HG03575 (cell line): ENCODE measurements around the gene KMT2E.
"Not testable (repeated sequence)": the region's sequence is repeated elsewhere in the genome, so short reads cannot be mapped to it uniquely, and the experiment has no call there.

Experiments used
- ATAC-seq: cut with Tn5 transposase; IDR thresholded peaks from one replicate; pipeline ENCODE4 v1.9.1; 2021; ENCODE audit not compliant: unreplicated experiment, insufficient number of reproducible peaks, low FRiP score; ENCODE audit errors: extremely low read depth

The KMT2E gene

GRCh38 chr7:105017657-105018365 is 3.8 kb downstream of the KMT2E start:
- no peak for ATAC-seq

- ATAC-seq, result no peak
Observed at GRCh38 chr7:105019269-105019668, 5.3 kb downstream of the KMT2E start.

GRCh38 chr7:105020926-105021325 is 6.9 kb downstream of the KMT2E start:
- ATAC-seq, result no peak

GRCh38 chr7:105021352-105021751 is 7.3 kb downstream of the KMT2E start:
- no peak for ATAC-seq

- no peak for ATAC-seq
Observed at GRCh38 chr7:105021967-105022366, 8.0 kb downstream of the KMT2E start.

- no peak for ATAC-seq
Observed at GRCh38 chr7:105022458-105022857, 8.5 kb downstream of the KMT2E start.

GRCh38 chr7:105024734-105025133 is 10.7 kb downstream of the KMT2E start:
- no peak for ATAC-seq

GRCh38 chr7:105026750-105027149 is 12.7 kb downstream of the KMT2E start:
- no peak for ATAC-seq

GRCh38 chr7:105027176-105027853 is 13.3 kb downstream of the KMT2E start:
- ATAC-seq, result no peak

GRCh38 chr7:105028004-105028403 is 14.0 kb downstream of the KMT2E start:
- ATAC-seq, result no peak

- not testable (repeated sequence) for ATAC-seq
Observed at GRCh38 chr7:105028941-105029340, 14.9 kb downstream of the KMT2E start.

- ATAC-seq, result no peak
Observed at GRCh38 chr7:105030447-105030846, 16.4 kb downstream of the KMT2E start.

- no peak for ATAC-seq
Observed at GRCh38 chr7:105032553-105033214, 18.7 kb downstream of the KMT2E start.

- no peak for ATAC-seq
Observed at GRCh38 chr7:105035349-105035748, 21.3 kb downstream of the KMT2E start.

GRCh38 chr7:105036217-105037168 is 22.5 kb downstream of the KMT2E start:
- no peak for ATAC-seq

- no peak for ATAC-seq
Observed at GRCh38 chr7:105037319-105037718, 23.3 kb downstream of the KMT2E start.

- no peak for ATAC-seq
Observed at GRCh38 chr7:105044449-105045070, 30.6 kb downstream of the KMT2E start.

GRCh38 chr7:105046414-105046813 is 32.4 kb downstream of the KMT2E start:
- ATAC-seq, result no peak

- ATAC-seq, result no peak
Observed at GRCh38 chr7:105047932-105048331, 33.9 kb downstream of the KMT2E start.
